HCT116 (cell line): ENCODE data around the gene LIPT1.

Source experiments
- POLR2A ChIP-seq: IDR thresholded peaks from 2 replicates; pipeline ENCODE4 v1.7.0; 2011; ENCODE audit warnings: borderline replicate concordance; ENCODE audit not compliant: insufficient read depth, insufficient read length; ENCODE audit errors: extremely low read depth
- TF ChIP-seq, protein P1 (sequence below): IDR thresholded peaks from 2 replicates; pipeline ENCODE4 v1.6.1; 2012
- TF ChIP-seq, protein P2 (sequence below), 3 experiments: fragments of 200-600 bp in 1 of 3; sonication (generic) in 1 of 3; IDR thresholded peaks in 2 of 3; conservative IDR thresholded peaks in 1 of 3; 2 replicates each; pipeline ENCODE4 v1.5.1; 2012 to 2017; ENCODE audit warnings: low read depth in 2 of 3, low read length in 2 of 3, antibody characterized with exemption in 1 of 3, borderline replicate concordance in 1 of 3, control low read depth in 1 of 3, mild to moderate bottlenecking in 1 of 3, mixed read lengths in 1 of 3, mixed run types in 1 of 3, moderate library complexity in 1 of 3; ENCODE audit not compliant: insufficient read depth in 1 of 3

DNA sequence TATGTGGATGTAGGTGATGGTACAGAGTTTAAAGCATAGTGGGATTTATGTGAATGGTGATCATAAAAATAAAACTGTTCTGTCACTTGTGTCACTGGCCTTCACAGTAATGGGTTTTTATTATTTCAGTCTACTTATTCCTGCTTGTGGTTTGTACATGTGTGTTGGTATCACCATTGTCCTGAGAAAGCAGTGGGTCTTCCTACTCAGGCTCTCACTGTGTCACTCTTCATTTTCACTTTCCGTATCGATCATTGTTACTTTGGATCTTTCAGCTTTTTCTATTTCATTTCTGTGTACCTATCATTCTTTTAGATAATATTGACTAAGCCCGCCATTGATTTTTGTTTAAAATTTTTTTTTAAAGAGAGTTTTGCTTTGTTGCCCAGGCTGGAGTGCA, 33.6 kb downstream of the LIPT1 start:
- TF ChIP-seq, protein P1, sequence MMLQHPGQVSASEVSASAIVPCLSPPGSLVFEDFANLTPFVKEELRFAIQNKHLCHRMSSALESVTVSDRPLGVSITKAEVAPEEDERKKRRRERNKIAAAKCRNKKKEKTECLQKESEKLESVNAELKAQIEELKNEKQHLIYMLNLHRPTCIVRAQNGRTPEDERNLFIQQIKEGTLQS, result no peak
- TF ChIP-seq, protein P2, sequence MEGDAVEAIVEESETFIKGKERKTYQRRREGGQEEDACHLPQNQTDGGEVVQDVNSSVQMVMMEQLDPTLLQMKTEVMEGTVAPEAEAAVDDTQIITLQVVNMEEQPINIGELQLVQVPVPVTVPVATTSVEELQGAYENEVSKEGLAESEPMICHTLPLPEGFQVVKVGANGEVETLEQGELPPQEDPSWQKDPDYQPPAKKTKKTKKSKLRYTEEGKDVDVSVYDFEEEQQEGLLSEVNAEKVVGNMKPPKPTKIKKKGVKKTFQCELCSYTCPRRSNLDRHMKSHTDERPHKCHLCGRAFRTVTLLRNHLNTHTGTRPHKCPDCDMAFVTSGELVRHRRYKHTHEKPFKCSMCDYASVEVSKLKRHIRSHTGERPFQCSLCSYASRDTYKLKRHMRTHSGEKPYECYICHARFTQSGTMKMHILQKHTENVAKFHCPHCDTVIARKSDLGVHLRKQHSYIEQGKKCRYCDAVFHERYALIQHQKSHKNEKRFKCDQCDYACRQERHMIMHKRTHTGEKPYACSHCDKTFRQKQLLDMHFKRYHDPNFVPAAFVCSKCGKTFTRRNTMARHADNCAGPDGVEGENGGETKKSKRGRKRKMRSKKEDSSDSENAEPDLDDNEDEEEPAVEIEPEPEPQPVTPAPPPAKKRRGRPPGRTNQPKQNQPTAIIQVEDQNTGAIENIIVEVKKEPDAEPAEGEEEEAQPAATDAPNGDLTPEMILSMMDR (IDR thresholded peaks at IDR 0.05 in 2 of 3, conservative IDR thresholded peaks at IDR 0.05 in 1 of 3; ENCODE audit: borderline replicate concordance in 1 of 3, insufficient read depth in 1 of 3, low read depth in 2 of 3, low read length in 2 of 3), result no peak
- no peak for TF ChIP-seq POLR2A
